ENCODE measurements around the gene ACADVL. TPM values are rescaled to one million over a fixed set of nuclear protein-coding genes. Genes with fewer than 3 reads are reported as not detected.
A peak's percentile ranks its signal among the peaks of the same experiment; 100 is the strongest.

The ACADVL gene
- total and polyA plus RNA-seq, 12 donors, result 807 to 4,806 (median 1,322) TPM

- no peak for TF ChIP-seq CTCF (IDR thresholded peaks at IDR 0.05)
- peak overlapping the region in 4 of 10 donors; percentile 7 to 30 (median 12) for H3K4me3 ChIP-seq
Observed at GRCh38 chr17:7211491-7212273, 8.1 kb upstream of the ACADVL start.

GRCh38 chr17:7213895-7214299 is 5.8 kb upstream of the ACADVL start:
- intact Hi-C loops (cut with DNase I), result loop anchor here in 2 of 10 donors (2.0 kb wide), 2 partner anchors 25 to 39 kb away; partner anchors contain the start of genes ELP5 (in 1 of the 2) and PHF23 (in 1 of the 2)
- Histone ChIP-seq H3K27ac (peak overlapping the region in 7 of 10 donors; percentile 39 to 98 (median 68)), H3K4me1 (peaks cover 14 to 55% (median 46%) of the 10 kb centered on the region in 9 donors), H3K4me3 (peak overlapping the region; percentile 8 to 71 (median 60)), H3K36me3 (no peaks in the 10 kb centered on the region), H3K27me3 (no peaks in the 10 kb centered on the region), H3K9me3 (no peaks in the 10 kb centered on the region)
- WGBS, 2 donors, result 3 to 5% methylated on average over 15 of the region's 15 CpGs
- ATAC-seq (peak in 3 of 8 donors; percentile 0 to 1 (median 0)), DNase-seq (peak in 1 of 2 donors; percentile 78)
- peak in 8 of 9 donors; percentile 22 to 56 (median 41) for TF ChIP-seq CTCF (IDR thresholded peaks at IDR 0.05)

More at GRCh38 chr17:7211491-7212273, 8.1 kb upstream of the ACADVL start:
- no peak overlapping the region for H3K27ac ChIP-seq
- DNase-seq (no peak), ATAC-seq (no peak)
- WGBS, 2 donors, result 44 to 49% methylated on average over 24 to 37 of the region's 37 CpGs
- intact Hi-C loops (cut with DNase I), result no loop called here
- H3K9me3 ChIP-seq, result no peaks in the 10 kb centered on the region
- peaks cover 4 to 36% (median 28%) of the 10 kb centered on the region in 9 donors for H3K4me1 ChIP-seq
- H3K27me3 ChIP-seq, result no peaks in the 10 kb centered on the region
- no peaks in the 10 kb centered on the region for H3K36me3 ChIP-seq

GRCh38 chr17:7214300-7215135 is 5.2 kb upstream of the ACADVL start:
- peak; percentile 89 to 94 (median 92) for ATAC-seq

More at GRCh38 chr17:7214300-7215135, 5.2 kb upstream of the ACADVL start:
- peak in 8 of 9 donors; percentile 28 to 75 (median 54) for TF ChIP-seq CTCF (IDR thresholded peaks at IDR 0.05)
- no peaks in the 10 kb centered on the region for H3K9me3 ChIP-seq
- no peaks in the 10 kb centered on the region for H3K36me3 ChIP-seq
- 0 to 1% methylated on average over 45 of the region's 45 CpGs for WGBS, 2 donors
- H3K27ac ChIP-seq, result peak overlapping the region in 9 of 10 donors; percentile 53 to 98 (median 69)
- peak; percentile 99 for DNase-seq
- intact Hi-C loops (cut with DNase I), result loop anchor here in 2 of 10 donors (2.0 kb wide), 2 partner anchors 24 to 38 kb away; partner anchors contain the start of genes ELP5 (in 1 of the 2) and PHF23 (in 1 of the 2)
- no peaks in the 10 kb centered on the region for H3K27me3 ChIP-seq
- peaks cover 17 to 61% (median 52%) of the 10 kb centered on the region in 9 donors for H3K4me1 ChIP-seq
- peak overlapping the region; percentile 8 to 71 (median 60) for H3K4me3 ChIP-seq
